HepG2 (cell line): ENCODE data around the gene QKI. TPM values are rescaled to one million over a fixed set of nuclear protein-coding genes. Genes with fewer than 3 reads are reported as not detected.

ENCODE experiments used
- ATAC-seq: fragments of 200-7000 bp; cut with Tn5 transposase; 3 replicates; pipeline ENCODE4 v1.9.1; 2020; ENCODE audit warnings: mild to moderate bottlenecking, moderate library complexity
- BruUV-seq: library from RNA; stranded (reverse); fragments of 400-500 nt; replicated peaks from 2 replicates; lab custom pipeline; 2021; lab: Mats Ljungman, UMichigan
- CTCF ChIA-PET: fragments of 300-600 bp; formaldehyde crosslinking; extraction: SDS; loops from one replicate; lab custom pipeline; 2021; ENCODE audit warnings: low total read pairs, inconsistent platforms, low intra/inter-chr PET ratio; lab: Yijun Ruan, JAX
- POLR2A ChIA-PET: fragments of 350-600 bp; sonication (Branson Sonifier 250); formaldehyde crosslinking; loops from one replicate; lab custom pipeline; 2020; ENCODE audit warnings: antibody characterized with exemption, inconsistent platforms; lab: Yijun Ruan, JAX
- DNase-seq: peaks from one replicate; pipeline ENCODE4 v3.0.0-alpha.2; 2015; ENCODE audit warnings: low spot score
- FAIRE-seq: peaks from 3 replicates; lab custom pipeline; 2011; peaks lifted over from hg19 to GRCh38; lab: Jason Lieb, UNC
- H2AFZ ChIP-seq: one replicate; pipeline ENCODE4 v1.6.1; 2011; ENCODE audit warnings: low read length, inconsistent platforms
- H3K27ac ChIP-seq: fragments of 300-600 bp; 3 replicates; pipeline ENCODE4 v1.8.0; 2011; ENCODE audit warnings: mixed run types, mild to moderate bottlenecking, mixed read lengths, low read length, inconsistent platforms; ENCODE audit not compliant: insufficient read depth; ENCODE audit errors: extremely low read length
- H3K27me3 ChIP-seq, 2 experiments: fragments of 200-600 bp in 1 of 2; 2 replicates in 1 of 2; 3 replicates in 1 of 2; pipeline versions ENCODE4 v1.6.0 to v1.8.0; 2011; ENCODE audit warnings: low read length in 2 of 2, mild to moderate bottlenecking in 2 of 2, moderate library complexity in 2 of 2, inconsistent platforms in 1 of 2; ENCODE audit not compliant: insufficient read depth in 2 of 2, control insufficient read depth in 1 of 2
- H3K36me3 ChIP-seq, 2 experiments: fragments of 200-600 bp in 1 of 2; replicated peaks in 1 of 2; 2 replicates in 1 of 2; 3 replicates in 1 of 2; pipeline versions ENCODE4 v1.5.1 to v1.8.0; 2011; ENCODE audit warnings: low read length in 2 of 2, inconsistent platforms in 1 of 2; ENCODE audit not compliant: insufficient read depth in 2 of 2, control insufficient read depth in 1 of 2
- H3K4me1 ChIP-seq: 2 replicates; pipeline ENCODE4 v1.5.1; 2012; ENCODE audit warnings: low read length, inconsistent platforms; ENCODE audit not compliant: insufficient read depth
- H3K4me2 ChIP-seq: 2 replicates; pipeline ENCODE4 v1.6.0; 2011; ENCODE audit warnings: low read depth, low read length, inconsistent platforms
- H3K4me3 ChIP-seq, 3 experiments: fragments of 200-600 bp in 1 of 3; sonication (generic), shearing (Covaris generic) in 1 of 3; replicated peaks in 1 of 3; 2 replicates each; pipeline ENCODE4 v1.5.1; 2011 to 2016; ENCODE audit warnings: low read length in 3 of 3, inconsistent platforms in 2 of 3, low read depth in 2 of 3, mild to moderate bottlenecking in 2 of 3, control low read depth in 1 of 3, mixed read lengths in 1 of 3; ENCODE audit not compliant: insufficient read depth in 1 of 3
- H3K79me2 ChIP-seq: one replicate; pipeline ENCODE4 v1.6.1; 2011; ENCODE audit warnings: low read length, inconsistent platforms; ENCODE audit not compliant: insufficient read depth
- H3K9ac ChIP-seq: 2 replicates; pipeline ENCODE4 v1.6.0; 2011; ENCODE audit warnings: mild to moderate bottlenecking, low read depth, low read length, inconsistent platforms; ENCODE audit not compliant: insufficient read depth
- H3K9me3 ChIP-seq: 2 replicates; pipeline ENCODE4 v1.5.1; 2012; ENCODE audit warnings: mild to moderate bottlenecking, low read length
- H4K20me1 ChIP-seq: 2 replicates; pipeline ENCODE4 v1.6.0; 2011; ENCODE audit warnings: inconsistent platforms, mild to moderate bottlenecking, low read length, moderate library complexity; ENCODE audit not compliant: insufficient read depth
- ARNTL ChIP-seq: sonication (generic); formaldehyde crosslinking; IDR thresholded peaks from 2 replicates; pipeline ENCODE4 v1.4.0; 2020; ENCODE audit warnings: mild to moderate bottlenecking, missing genetic modification reagents
- FOXO1 ChIP-seq: sonication (generic); formaldehyde crosslinking; IDR thresholded peaks from 2 replicates; pipeline ENCODE4 v1.4.0; 2020; ENCODE audit warnings: missing genetic modification reagents
- FOXP1 ChIP-seq, 2 experiments: fragments of 450-650 bp in 1 of 2; IDR thresholded peaks; 2 replicates each; pipeline ENCODE4 v1.6.1; 2017 to 2018; ENCODE audit warnings: antibody characterized with exemption in 1 of 2
- HDAC1 ChIP-seq: sonication (generic); formaldehyde crosslinking; IDR thresholded peaks from 2 replicates; pipeline ENCODE4 v1.5.1; 2020; ENCODE audit warnings: mild to moderate bottlenecking, missing genetic modification reagents
- HDAC6 ChIP-seq: fragments of 200-600 bp; sonication (generic); IDR thresholded peaks from 2 replicates; pipeline ENCODE4 v1.7.0; 2017; ENCODE audit warnings: mild to moderate bottlenecking, antibody characterized with exemption, low read length, low read depth
- MATR3 ChIP-seq: sonication (generic); formaldehyde crosslinking; IDR thresholded peaks from 2 replicates; pipeline ENCODE4 v1.4.0; 2020; ENCODE audit warnings: missing genetic modification reagents
- NR3C1 ChIP-seq: sonication (generic); formaldehyde crosslinking; IDR thresholded peaks from 2 replicates; pipeline ENCODE4 v1.4.0; 2020; ENCODE audit warnings: missing genetic modification reagents
- PRDM10 ChIP-seq: sonication (generic); formaldehyde crosslinking; IDR thresholded peaks from 2 replicates; pipeline ENCODE4 v1.4.0; 2020; ENCODE audit warnings: low read depth, missing genetic modification reagents
- RBM39 ChIP-seq: fragments of 200-400 bp; formaldehyde crosslinking; IDR thresholded peaks from one replicate; pipeline ENCODE4 v1.6.1; 2018; ENCODE audit warnings: antibody characterized with exemption, mild to moderate bottlenecking, low read depth, low read length; ENCODE audit not compliant: poor library complexity, severe bottlenecking
- SETDB1 ChIP-seq: sonication (generic); formaldehyde crosslinking; IDR thresholded peaks from 2 replicates; pipeline ENCODE4 v1.5.1; 2020; ENCODE audit warnings: missing genetic modification reagents, mild to moderate bottlenecking, borderline replicate concordance
- SMAD1 ChIP-seq: sonication (generic); formaldehyde crosslinking; IDR thresholded peaks from 2 replicates; pipeline ENCODE4 v1.4.0; 2020; ENCODE audit warnings: missing genetic modification reagents, low read depth, mild to moderate bottlenecking, borderline replicate concordance
- TFDP2 ChIP-seq: sonication (generic); formaldehyde crosslinking; IDR thresholded peaks from 2 replicates; pipeline ENCODE4 v1.4.0; 2020; ENCODE audit warnings: missing genetic modification reagents
- ZBTB44 ChIP-seq: sonication (generic); formaldehyde crosslinking; IDR thresholded peaks from 2 replicates; pipeline ENCODE4 v1.4.0; 2020; ENCODE audit warnings: missing genetic modification reagents
- ZC3H4 ChIP-seq: sonication (generic); formaldehyde crosslinking; IDR thresholded peaks from 2 replicates; pipeline ENCODE4 v1.4.0; 2020; ENCODE audit warnings: missing genetic modification reagents, borderline replicate concordance
- ZNF230 ChIP-seq: sonication (generic); formaldehyde crosslinking; IDR thresholded peaks from 2 replicates; pipeline ENCODE4 v1.4.0; 2020; ENCODE audit warnings: mild to moderate bottlenecking, missing genetic modification reagents
- ZNF232 ChIP-seq: sonication (generic); formaldehyde crosslinking; IDR thresholded peaks from 2 replicates; pipeline ENCODE4 v1.4.0; 2020; ENCODE audit warnings: missing genetic modification reagents, borderline replicate concordance
- ZNF263 ChIP-seq: sonication (generic); formaldehyde crosslinking; IDR thresholded peaks from 2 replicates; pipeline ENCODE4 v1.4.0; 2020; ENCODE audit warnings: missing genetic modification reagents
- ZNF879 ChIP-seq: sonication (generic); formaldehyde crosslinking; IDR thresholded peaks from 2 replicates; pipeline ENCODE4 v1.8.1; 2023; ENCODE audit warnings: missing genetic modification reagents
- WGBS: methylation state at CpG from one replicate; pipeline ENCODE4 v1.1.6; 2017; ENCODE audit warnings: low lambda C conversion rate; 5-methylcytosine and 5-hydroxymethylcytosine counted together
- in situ Hi-C: cut with HindIII; loops from 2 replicates; pipeline ENCODE4 v1.10.0; 2017; ENCODE audit warnings: low pct_unique_long_range_greater_than_20kb; ENCODE audit not compliant: extremely low pct_ligation_motif_present
- intact Hi-C: fragments of 100-400 bp; cut with micrococcal nuclease; formaldehyde crosslinking; loops from one replicate; pipeline ENCODE4 v1.10.0; 2022; ENCODE audit not compliant: unreplicated experiment
- polyA plus RNA-seq, 8 experiments: library from polyadenylated mRNA; depleted of rRNA in 3 of 8; stranded (reverse) in 7 of 8; unstranded in 1 of 8; fragments of >200 nt; fragmentation: Illumina TruSeq in 4 of 8; extraction: Trizol in 4 of 8; gene quantifications; 2 replicates each; pipeline versions ENCODE4 v1.2.1 to v1.2.3, GENCODE V29; 2011 to 2016; ENCODE audit warnings: low read depth in 4 of 8, missing spikeins in 1 of 8, mixed read lengths in 1 of 8; ENCODE audit not compliant: insufficient read depth in 1 of 8
- total RNA-seq, 5 experiments: library from RNA; depleted of rRNA; stranded (reverse); fragments of >200 nt; fragmentation: Illumina TruSeq; extraction: Trizol; gene quantifications; 2 replicates each; pipeline ENCODE4 v1.2.3, GENCODE V29; 2016; ENCODE audit warnings: low read depth in 1 of 5

The QKI gene
- total and polyA plus RNA-seq, 2 of the 13 experiments (the other 11 are each of a cell fraction or from before 2014, with no cell fraction given), result 136 to 137 TPM

GRCh38 chr6:163414946-163415619 is 565 bp downstream of the QKI start:
- Histone ChIP-seq H3K9me3 (no peaks in the 10 kb centered on the region), H3K27ac (peak overlapping the region; percentile 90), H2AFZ (no peak overlapping the region), H4K20me1 (peaks cover 29% of the 10 kb centered on the region), H3K79me2 (peaks cover 61% of the 10 kb centered on the region), H3K4me3 (peak overlapping the region; percentile 95 to 97 (median 96)), H3K9ac (peak overlapping the region; percentile 98), H3K27me3 (no peaks in the 10 kb centered on the region; a peak in 1 of 5 replicates), H3K4me2 (peak overlapping the region; percentile 92), H3K4me1 (peaks cover 55% of the 10 kb centered on the region), H3K36me3 (no peaks in the 10 kb centered on the region)
- intact Hi-C loops (loop anchor here (5.0 to 10.0 kb wide), 2 partner anchors 558 to 690 kb away; partner anchors contain the start of genes PACRG and PRKN), in situ Hi-C loops (loop anchor here (25.0 kb wide), 1 partner anchor 697 kb away; no protein-coding TSS in a partner anchor)
- POLR2A ChIA-PET, result interaction anchor here (1.8 kb wide), 1 partner anchor 10 kb away, joined by 7 read pairs; no protein-coding TSS in a partner anchor
- no CpG with 5 or more reads among the region's 94 CpGs for WGBS
- ATAC-seq (no peak), FAIRE-seq (no peak), DNase-seq (no peak)
- CTCF ChIA-PET, result no interaction called here
- no TSS peak for BruUV-seq
- TF ChIP-seq ZNF263 (CRISPR knock-in tag), result no peak
- no peak for TF ChIP-seq NR3C1
- no peak for TF ChIP-seq MATR3
- TF ChIP-seq RBM39, result no peak
- TF ChIP-seq TFDP2 (CRISPR knock-in tag), result no peak
- no peak for TF ChIP-seq SETDB1 (CRISPR knock-in tag)
- no peak for TF ChIP-seq HDAC1 (CRISPR knock-in tag)
- TF ChIP-seq ZNF879, result no peak
- TF ChIP-seq HDAC6, result no peak
- TF ChIP-seq ARNTL (CRISPR knock-in tag), result no peak
- no peak for TF ChIP-seq FOXP1 (IDR thresholded peaks at IDR 0.05)
- no peak for TF ChIP-seq FOXP1 (CRISPR knock-in tag; IDR thresholded peaks at IDR 0.05)
- no peak for TF ChIP-seq PRDM10 (CRISPR knock-in tag)
- TF ChIP-seq ZNF230 (CRISPR knock-in tag), result no peak
- TF ChIP-seq ZC3H4, result no peak
- TF ChIP-seq ZBTB44 (CRISPR knock-in tag), result no peak
- TF ChIP-seq SMAD1 (CRISPR knock-in tag), result no peak
- TF ChIP-seq FOXO1 (CRISPR knock-in tag), result no peak
- TF ChIP-seq ZNF232 (CRISPR knock-in tag), result peak; percentile 5; the same call in 1 of the 2 replicates
